ENCODE data around the gene ADAMTS12.

Gene ADAMTS12

DNA sequence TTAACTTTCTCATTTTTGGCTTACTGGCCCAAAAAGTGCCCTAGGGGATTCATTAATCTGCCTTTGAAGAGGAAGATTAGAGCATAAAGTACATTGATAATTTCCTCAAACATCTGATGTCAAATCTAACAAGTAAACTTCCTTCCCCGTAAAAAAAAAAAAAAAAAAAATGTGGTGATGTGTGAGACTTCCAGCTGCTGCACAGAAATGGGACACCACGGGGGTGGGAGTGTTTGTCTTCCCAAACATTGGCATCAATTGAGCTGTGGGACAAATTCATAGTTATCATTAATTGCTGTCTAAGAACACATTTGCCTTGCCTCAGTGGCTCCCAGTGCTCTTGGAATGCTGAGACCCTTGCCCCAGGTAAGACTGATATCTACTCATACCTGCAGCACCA is 149.6 kb downstream of the ADAMTS12 start:
- H3K36me3 ChIP-seq (ENCODE audit: low read depth): no peaks in the 10 kb centered on the region
- DNase-seq (ENCODE audit: low spot score) (no peak), ATAC-seq (ENCODE audit: low read depth) (no peak)
- TF ChIP-seq, protein P1, sequence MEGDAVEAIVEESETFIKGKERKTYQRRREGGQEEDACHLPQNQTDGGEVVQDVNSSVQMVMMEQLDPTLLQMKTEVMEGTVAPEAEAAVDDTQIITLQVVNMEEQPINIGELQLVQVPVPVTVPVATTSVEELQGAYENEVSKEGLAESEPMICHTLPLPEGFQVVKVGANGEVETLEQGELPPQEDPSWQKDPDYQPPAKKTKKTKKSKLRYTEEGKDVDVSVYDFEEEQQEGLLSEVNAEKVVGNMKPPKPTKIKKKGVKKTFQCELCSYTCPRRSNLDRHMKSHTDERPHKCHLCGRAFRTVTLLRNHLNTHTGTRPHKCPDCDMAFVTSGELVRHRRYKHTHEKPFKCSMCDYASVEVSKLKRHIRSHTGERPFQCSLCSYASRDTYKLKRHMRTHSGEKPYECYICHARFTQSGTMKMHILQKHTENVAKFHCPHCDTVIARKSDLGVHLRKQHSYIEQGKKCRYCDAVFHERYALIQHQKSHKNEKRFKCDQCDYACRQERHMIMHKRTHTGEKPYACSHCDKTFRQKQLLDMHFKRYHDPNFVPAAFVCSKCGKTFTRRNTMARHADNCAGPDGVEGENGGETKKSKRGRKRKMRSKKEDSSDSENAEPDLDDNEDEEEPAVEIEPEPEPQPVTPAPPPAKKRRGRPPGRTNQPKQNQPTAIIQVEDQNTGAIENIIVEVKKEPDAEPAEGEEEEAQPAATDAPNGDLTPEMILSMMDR (IDR thresholded peaks at IDR 0.05; ENCODE audit: poor library complexity, severe bottlenecking): no peak
- H3K9me3 ChIP-seq (ENCODE audit: severe bottlenecking): no peaks in the 10 kb centered on the region
- H3K4me1 ChIP-seq (ENCODE audit: insufficient read depth, poor library complexity, severe bottlenecking): no peaks in the 10 kb centered on the region
- no peak overlapping the region for H3K27ac ChIP-seq (ENCODE audit: poor library complexity, severe bottlenecking)
- H3K4me3 ChIP-seq (ENCODE audit: severe bottlenecking): no peak overlapping the region
- no peaks in the 10 kb centered on the region for H3K27me3 ChIP-seq (ENCODE audit: insufficient read depth, poor library complexity, severe bottlenecking)

GRCh38 chr5:33738967-33739366 is 152.8 kb downstream of the ADAMTS12 start:
- Histone ChIP-seq H3K4me1 (ENCODE audit: insufficient read depth, poor library complexity, severe bottlenecking) (no peaks in the 10 kb centered on the region), H3K4me3 (ENCODE audit: severe bottlenecking) (no peak overlapping the region), H3K27me3 (ENCODE audit: insufficient read depth, poor library complexity, severe bottlenecking) (no peaks in the 10 kb centered on the region), H3K36me3 (ENCODE audit: low read depth) (no peaks in the 10 kb centered on the region), H3K9me3 (ENCODE audit: severe bottlenecking) (no peaks in the 10 kb centered on the region), H3K27ac (ENCODE audit: poor library complexity, severe bottlenecking) (no peak overlapping the region)
- DNase-seq (ENCODE audit: low spot score) (no peak), ATAC-seq (ENCODE audit: low read depth) (no peak)
- TF ChIP-seq, protein P1 (IDR thresholded peaks at IDR 0.05; ENCODE audit: poor library complexity, severe bottlenecking): no peak

DNA sequence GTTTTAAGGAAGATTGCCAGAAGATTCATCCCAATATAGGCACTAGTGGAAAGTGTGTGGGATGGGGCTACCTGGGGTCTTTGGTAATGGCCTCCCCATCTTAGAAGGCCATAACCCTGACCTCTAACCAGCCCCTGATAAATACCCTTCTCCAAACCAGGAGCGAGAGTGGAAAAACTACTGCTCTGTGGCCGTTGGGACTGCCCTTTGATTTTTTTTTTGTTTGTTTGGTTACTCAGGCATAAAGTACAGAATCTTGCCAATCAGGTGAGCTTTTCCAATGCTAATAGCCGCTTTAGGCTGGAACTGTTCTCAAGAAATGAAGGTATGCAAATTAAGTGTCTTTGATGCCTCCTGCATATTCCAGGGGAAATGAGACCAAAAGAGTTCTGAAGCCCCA is 153.7 kb downstream of the ADAMTS12 start:
- TF ChIP-seq, protein P1 (IDR thresholded peaks at IDR 0.05; ENCODE audit: poor library complexity, severe bottlenecking): no peak
- H3K4me1 ChIP-seq (ENCODE audit: insufficient read depth, poor library complexity, severe bottlenecking): no peaks in the 10 kb centered on the region

DNA sequence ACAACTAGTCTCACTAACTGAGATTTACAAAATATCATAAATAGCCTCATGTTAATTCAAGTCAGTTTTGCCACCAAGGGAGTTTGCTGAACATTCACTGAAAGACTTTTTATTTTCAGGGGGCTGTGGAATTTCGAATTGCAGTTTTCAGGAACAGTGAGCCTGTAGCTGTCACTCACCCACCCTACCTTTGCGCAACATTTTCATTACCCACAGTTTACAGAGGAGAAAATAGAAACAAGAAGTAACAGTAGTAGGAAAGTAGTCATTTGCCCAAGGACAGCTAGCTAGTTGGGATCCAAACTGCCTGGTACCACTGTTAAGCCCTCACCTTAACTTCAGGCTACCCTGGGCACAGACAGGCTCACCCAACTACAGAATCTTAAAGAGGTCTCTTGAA is 154.1 kb downstream of the ADAMTS12 start:
- Histone ChIP-seq H3K36me3 (ENCODE audit: low read depth) (no peaks in the 10 kb centered on the region), H3K27me3 (ENCODE audit: insufficient read depth, poor library complexity, severe bottlenecking) (no peaks in the 10 kb centered on the region), H3K9me3 (ENCODE audit: severe bottlenecking) (no peaks in the 10 kb centered on the region), H3K27ac (ENCODE audit: poor library complexity, severe bottlenecking) (no peak overlapping the region), H3K4me1 (ENCODE audit: insufficient read depth, poor library complexity, severe bottlenecking) (no peaks in the 10 kb centered on the region), H3K4me3 (ENCODE audit: severe bottlenecking) (no peak overlapping the region)
- DNase-seq (ENCODE audit: low spot score) (no peak), ATAC-seq (ENCODE audit: low read depth) (no peak)
- TF ChIP-seq, protein P1 (IDR thresholded peaks at IDR 0.05; ENCODE audit: poor library complexity, severe bottlenecking): no peak

More for the DNA sequence above, 153.7 kb downstream of the ADAMTS12 start:
- H3K27ac ChIP-seq (ENCODE audit: poor library complexity, severe bottlenecking): no peak overlapping the region
- ATAC-seq (ENCODE audit: low read depth): no peak
- H3K9me3 ChIP-seq (ENCODE audit: severe bottlenecking): no peaks in the 10 kb centered on the region
- no peaks in the 10 kb centered on the region for H3K36me3 ChIP-seq (ENCODE audit: low read depth)
- no peak overlapping the region for H3K4me3 ChIP-seq (ENCODE audit: severe bottlenecking)
- no peak for DNase-seq (ENCODE audit: low spot score)
- H3K27me3 ChIP-seq (ENCODE audit: insufficient read depth, poor library complexity, severe bottlenecking): no peaks in the 10 kb centered on the region

DNA sequence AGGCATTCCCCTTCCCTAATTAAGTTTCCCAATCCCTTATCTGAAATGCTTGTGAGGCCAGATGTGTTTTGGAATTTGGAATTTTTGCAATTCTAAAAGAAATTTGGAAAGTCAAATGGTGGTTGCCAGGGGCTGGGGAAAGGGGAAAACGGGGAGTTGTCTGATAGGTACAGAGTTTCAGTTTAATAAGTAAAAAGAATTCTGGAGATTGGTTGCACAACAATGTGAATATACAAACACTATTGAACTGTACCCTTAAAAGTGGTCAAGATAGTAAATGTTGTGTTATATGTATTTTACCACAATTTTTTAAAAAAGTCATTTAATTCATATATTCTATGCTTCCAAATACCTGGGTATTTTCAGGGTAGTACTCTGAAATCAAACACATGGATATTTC is 154.5 kb downstream of the ADAMTS12 start:
- Histone ChIP-seq H3K4me3 (ENCODE audit: severe bottlenecking) (no peak overlapping the region), H3K4me1 (ENCODE audit: insufficient read depth, poor library complexity, severe bottlenecking) (no peaks in the 10 kb centered on the region), H3K27ac (ENCODE audit: poor library complexity, severe bottlenecking) (no peak overlapping the region), H3K9me3 (ENCODE audit: severe bottlenecking) (no peaks in the 10 kb centered on the region), H3K36me3 (ENCODE audit: low read depth) (no peaks in the 10 kb centered on the region), H3K27me3 (ENCODE audit: insufficient read depth, poor library complexity, severe bottlenecking) (no peaks in the 10 kb centered on the region)
- TF ChIP-seq, protein P1 (IDR thresholded peaks at IDR 0.05; ENCODE audit: poor library complexity, severe bottlenecking): no peak
- ATAC-seq (ENCODE audit: low read depth) (no peak), DNase-seq (ENCODE audit: low spot score) (no peak)

Measured in RWPE2 (cell line).